ENCODE results near the gene TBC1D17.

The TBC1D17 gene

DNA sequence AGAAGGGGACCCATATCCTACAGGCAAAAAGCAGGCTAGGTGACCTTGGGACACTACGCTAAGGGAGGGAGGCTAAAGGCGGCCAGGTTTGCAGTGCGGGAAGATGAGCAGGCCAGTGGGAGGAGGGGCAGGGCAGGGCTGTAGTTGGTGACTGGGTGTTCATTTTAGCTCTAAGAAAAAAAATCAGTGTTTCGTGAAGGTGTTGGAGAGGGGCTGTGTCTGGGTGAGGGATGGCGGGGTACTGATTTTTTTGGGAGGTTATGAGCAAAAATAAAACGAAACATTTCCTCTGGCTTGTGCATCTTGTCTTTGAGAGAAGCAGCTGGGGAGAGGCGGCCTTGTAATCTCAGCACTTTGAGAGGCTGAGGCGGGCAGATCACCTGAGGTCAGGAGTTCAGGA, 56.1 kb downstream of the TBC1D17 start:
- in situ Hi-C loops (cut with HindIII; ENCODE audit: low sequenced_read_pairs), result no loop called here

- in situ Hi-C loops (cut with HindIII; ENCODE audit: low sequenced_read_pairs), result no loop called here
Measured at GRCh38 chr19:49936549-49936948, 59.0 kb downstream of the TBC1D17 start.

DNA sequence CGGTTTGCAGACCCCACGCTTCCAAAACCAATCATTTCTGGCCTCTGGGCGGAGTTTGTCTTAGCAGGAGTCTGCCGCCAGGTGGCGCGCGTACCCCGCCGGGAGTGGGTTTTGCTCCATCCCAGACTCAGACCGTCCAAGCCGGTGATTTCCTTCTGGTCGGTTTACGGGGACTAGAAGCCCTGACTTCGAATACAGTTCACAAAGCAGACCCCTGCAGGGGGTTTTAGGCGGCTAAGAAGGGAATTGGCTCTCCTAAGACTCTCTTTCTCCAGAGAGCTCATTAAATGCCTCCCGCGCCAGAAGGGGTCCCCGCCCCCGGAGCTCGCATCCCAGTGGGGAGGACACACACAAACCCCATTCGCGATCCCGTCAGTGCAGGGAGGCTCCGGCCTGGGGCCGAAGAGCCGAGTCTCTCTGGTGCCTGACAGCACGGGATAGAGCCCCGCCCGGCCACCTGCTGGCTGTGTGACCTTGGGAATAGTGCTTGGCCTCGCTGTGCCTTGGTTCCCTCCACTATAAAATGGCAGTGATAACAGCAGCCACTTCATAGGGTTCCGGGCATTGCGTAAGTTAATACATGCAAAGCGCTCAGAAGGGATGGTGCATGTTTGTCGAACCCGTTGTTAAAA, 60.4 kb downstream of the TBC1D17 start:
- in situ Hi-C loops (cut with HindIII; ENCODE audit: low sequenced_read_pairs), result no loop called here
